ENCODE measurements around the gene SORBS1. TPM values are rescaled to one million over a fixed set of nuclear protein-coding genes. Genes with fewer than 3 reads are reported as not detected.

Gene SORBS1
- total RNA-seq, 1 donor from 2014 or later: 16.1 TPM

DNA sequence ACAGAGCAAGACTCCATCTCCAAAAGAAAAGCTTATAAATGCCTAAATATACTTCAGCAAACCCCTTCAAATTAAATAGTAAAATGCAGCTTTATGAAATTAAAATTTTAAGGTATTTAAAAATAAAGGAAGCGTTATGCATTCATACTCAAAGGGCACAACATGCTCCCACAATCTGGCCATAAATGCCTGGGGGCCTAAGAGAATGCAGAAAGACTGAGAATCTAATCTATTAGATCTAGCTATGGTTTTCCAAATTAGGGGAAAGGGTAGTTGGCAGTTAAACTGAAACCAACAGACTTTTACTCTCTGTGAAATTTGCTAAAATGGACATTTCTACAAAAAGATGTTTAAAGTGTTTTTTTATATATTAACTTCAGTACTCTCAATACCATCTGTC is 40.6 kb downstream of the SORBS1 start:
- Histone ChIP-seq H3K79me2 (ENCODE audit: low read depth) (no peaks in the 10 kb centered on the region), H3K4me2 (no peak overlapping the region), H3K27ac (no peak overlapping the region), H3F3A (ENCODE audit: low read depth) (no peaks in the 10 kb centered on the region), H3K9me3 (ENCODE audit: low read depth) (no peaks in the 10 kb centered on the region), H2AFZ (replicated peaks) (no peak overlapping the region), H3K9ac (no peak overlapping the region), H3K27me3 (no peaks in the 10 kb centered on the region), H3K4me3 (no peak overlapping the region), H3K4me1 (no peaks in the 10 kb centered on the region), H3K36me3 (no peaks in the 10 kb centered on the region), H4K20me1 (ENCODE audit: low read depth) (no peaks in the 10 kb centered on the region)
- Mint-ChIP-seq H3K4me1 (peaks cover 5% of the 10 kb centered on the region), H3K27me3 (ENCODE audit: insufficient read depth, low read depth) (peaks cover 2% of the 10 kb centered on the region), H3K9me3 (no peaks in the 10 kb centered on the region), H3K36me3 (no peaks in the 10 kb centered on the region), H3K27ac (no peak overlapping the region), H3K4me3 (no peak overlapping the region)
- TF ChIP-seq EZH2 (IDR thresholded peaks at IDR 0.05) (no peak), EZH2phosphoT487 (IDR thresholded peaks at IDR 0.05) (no peak)
- TF ChIP-seq, protein P1, sequence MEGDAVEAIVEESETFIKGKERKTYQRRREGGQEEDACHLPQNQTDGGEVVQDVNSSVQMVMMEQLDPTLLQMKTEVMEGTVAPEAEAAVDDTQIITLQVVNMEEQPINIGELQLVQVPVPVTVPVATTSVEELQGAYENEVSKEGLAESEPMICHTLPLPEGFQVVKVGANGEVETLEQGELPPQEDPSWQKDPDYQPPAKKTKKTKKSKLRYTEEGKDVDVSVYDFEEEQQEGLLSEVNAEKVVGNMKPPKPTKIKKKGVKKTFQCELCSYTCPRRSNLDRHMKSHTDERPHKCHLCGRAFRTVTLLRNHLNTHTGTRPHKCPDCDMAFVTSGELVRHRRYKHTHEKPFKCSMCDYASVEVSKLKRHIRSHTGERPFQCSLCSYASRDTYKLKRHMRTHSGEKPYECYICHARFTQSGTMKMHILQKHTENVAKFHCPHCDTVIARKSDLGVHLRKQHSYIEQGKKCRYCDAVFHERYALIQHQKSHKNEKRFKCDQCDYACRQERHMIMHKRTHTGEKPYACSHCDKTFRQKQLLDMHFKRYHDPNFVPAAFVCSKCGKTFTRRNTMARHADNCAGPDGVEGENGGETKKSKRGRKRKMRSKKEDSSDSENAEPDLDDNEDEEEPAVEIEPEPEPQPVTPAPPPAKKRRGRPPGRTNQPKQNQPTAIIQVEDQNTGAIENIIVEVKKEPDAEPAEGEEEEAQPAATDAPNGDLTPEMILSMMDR (IDR thresholded peaks at IDR 0.05): no peak
- no peak for DNase-seq (ENCODE audit: low spot score)

GRCh38 chr10:95518455-95519452 is 42.4 kb downstream of the SORBS1 start:
- Mint-ChIP-seq H3K4me3 (no peak overlapping the region), H3K4me1 (peaks cover 5% of the 10 kb centered on the region)
- no peak overlapping the region for H3K4me3 ChIP-seq

GRCh38 chr10:95517536-95518454 is 43.4 kb downstream of the SORBS1 start:
- no peak overlapping the region for H3K4me3 ChIP-seq
- no peak overlapping the region for H3K9ac ChIP-seq
- no peaks in the 10 kb centered on the region for H3K79me2 ChIP-seq (ENCODE audit: low read depth)
- no peak overlapping the region for H3K4me2 ChIP-seq
- no peaks in the 10 kb centered on the region for H3K36me3 ChIP-seq
- H3K36me3 Mint-ChIP-seq: no peaks in the 10 kb centered on the region
- H3K4me1 ChIP-seq: no peaks in the 10 kb centered on the region
- no peak overlapping the region for H3K27ac Mint-ChIP-seq
- no peaks in the 10 kb centered on the region for H3F3A ChIP-seq (ENCODE audit: low read depth)
- H3K27me3 ChIP-seq: no peaks in the 10 kb centered on the region
- TF ChIP-seq EZH2phosphoT487 (IDR thresholded peaks at IDR 0.05): no peak
- TF ChIP-seq, protein P1 (IDR thresholded peaks at IDR 0.05): no peak
- no peak for TF ChIP-seq EZH2 (IDR thresholded peaks at IDR 0.05)
- H4K20me1 ChIP-seq (ENCODE audit: low read depth): no peaks in the 10 kb centered on the region
- no peaks in the 10 kb centered on the region for H3K4me1 Mint-ChIP-seq
- H3K9me3 ChIP-seq (ENCODE audit: low read depth): no peaks in the 10 kb centered on the region
- no peaks in the 10 kb centered on the region for H3K9me3 Mint-ChIP-seq
- H2AFZ ChIP-seq (replicated peaks): no peak overlapping the region
- H3K27me3 Mint-ChIP-seq (ENCODE audit: insufficient read depth, low read depth): peaks cover 2% of the 10 kb centered on the region
- no peak overlapping the region for H3K4me3 Mint-ChIP-seq
- H3K27ac ChIP-seq: no peak overlapping the region
- DNase-seq (ENCODE audit: low spot score): no peak

More at GRCh38 chr10:95518455-95519452, 42.4 kb downstream of the SORBS1 start:
- Mint-ChIP-seq H3K36me3 (no peaks in the 10 kb centered on the region), H3K9me3 (no peaks in the 10 kb centered on the region), H3K27ac (no peak overlapping the region), H3K27me3 (ENCODE audit: insufficient read depth, low read depth) (peaks cover 2% of the 10 kb centered on the region)
- no peaks in the 10 kb centered on the region for H3K4me1 ChIP-seq
- no peaks in the 10 kb centered on the region for H3K9me3 ChIP-seq (ENCODE audit: low read depth)
- TF ChIP-seq, protein P1 (IDR thresholded peaks at IDR 0.05): no peak
- TF ChIP-seq EZH2 (IDR thresholded peaks at IDR 0.05): no peak
- no peak for TF ChIP-seq EZH2phosphoT487 (IDR thresholded peaks at IDR 0.05)
- no peaks in the 10 kb centered on the region for H4K20me1 ChIP-seq (ENCODE audit: low read depth)
- no peaks in the 10 kb centered on the region for H3K36me3 ChIP-seq
- H3K27ac ChIP-seq: no peak overlapping the region
- no peak overlapping the region for H2AFZ ChIP-seq (replicated peaks)
- no peak overlapping the region for H3K4me2 ChIP-seq
- no peak overlapping the region for H3K9ac ChIP-seq
- no peaks in the 10 kb centered on the region for H3K27me3 ChIP-seq
- DNase-seq (ENCODE audit: low spot score): no peak
- H3F3A ChIP-seq (ENCODE audit: low read depth): no peaks in the 10 kb centered on the region
- H3K79me2 ChIP-seq (ENCODE audit: low read depth): no peaks in the 10 kb centered on the region

Measured in neural progenitor cell (in vitro differentiated cells).